Esophagus muscularis mucosa (tissue), 4 donors: Measurements from ENCODE around the gene GPC6. TPM values are rescaled to one million over a fixed set of nuclear protein-coding genes. Genes with fewer than 3 reads are reported as not detected.

ENCODE experiments used
- DNase-seq: peaks from one replicate; pipeline ENCODE4 v3.0.0-alpha.2; 2017; ENCODE audit errors: extremely low spot score
- H3K27ac ChIP-seq, 4 donors: fragments of 200-600 bp; sonication (generic); replicated peaks in 1 of 4; 1 replicate in 3 of 4; 2 replicates in 1 of 4; pipeline ENCODE4 v1.5.1; 2016 to 2019; ENCODE audit warnings: mild to moderate bottlenecking in 1 of 4
- H3K27me3 ChIP-seq, 4 donors: fragments of 200-600 bp; sonication (generic); one replicate each; pipeline versions ENCODE4 v1.5.1 to v1.6.0; 2016 to 2019
- H3K36me3 ChIP-seq, 4 donors: fragments of 200-600 bp; sonication (generic); one replicate each; pipeline ENCODE4 v1.5.1; 2016 to 2019
- H3K4me1 ChIP-seq, 4 donors: fragments of 200-600 bp; sonication (generic); one replicate each; pipeline ENCODE4 v1.5.1; 2016 to 2019
- H3K4me3 ChIP-seq, 4 donors: fragments of 200-600 bp; sonication (generic); 1 replicate in 2 of 4; 2 replicates in 2 of 4; pipeline ENCODE4 v1.5.1; 2016 to 2019; ENCODE audit warnings: mild to moderate bottlenecking in 4 of 4, moderate library complexity in 1 of 4
- H3K9me3 ChIP-seq, 4 donors: fragments of 200-600 bp; sonication (generic); 1 replicate in 3 of 4; 2 replicates in 1 of 4; pipeline ENCODE4 v1.5.1; 2016 to 2019
- EP300 ChIP-seq: sonication (generic); formaldehyde crosslinking; IDR thresholded peaks from one replicate; pipeline ENCODE4 v1.6.1; 2017; ENCODE audit warnings: antibody characterized with exemption
- POLR2A ChIP-seq: fragments of 450-650 bp; IDR thresholded peaks from one replicate; pipeline ENCODE4 v1.6.1; 2017; ENCODE audit warnings: antibody characterized with exemption, moderate library complexity, mild to moderate bottlenecking, low read depth
- POLR2AphosphoS5 ChIP-seq, 2 donors: sonication (generic); formaldehyde crosslinking; IDR thresholded peaks; one replicate each; pipeline ENCODE4 v1.6.1; 2017; ENCODE audit warnings: antibody characterized with exemption in 2 of 2
- WGBS: methylation state at CpG from one replicate; pipeline ENCODE4 v1.1.5; 2018; 5-methylcytosine and 5-hydroxymethylcytosine counted together
- intact Hi-C: fragments of 100-400 bp; cut with DNase I; formaldehyde crosslinking; loops from one replicate; pipeline ENCODE4 v1.15.1; 2023
- total RNA-seq, 4 donors: library from RNA; depleted of rRNA; stranded (reverse); fragments of >200 nt; gene quantifications; one replicate each; pipeline versions ENCODE4 v1.1.0 to v1.2.1, GENCODE V29; 2016
- TF ChIP-seq, protein P1 (sequence below), 3 experiments: fragments of 200-600 bp in 2 of 3; fragments of 450-650 bp in 1 of 3; sonication (generic) in 2 of 3; IDR thresholded peaks; one replicate each; pipeline ENCODE4 v1.5.1; 2017 to 2019; ENCODE audit warnings: antibody characterized with exemption in 3 of 3, mild to moderate bottlenecking in 2 of 3, moderate library complexity in 1 of 3

GPC6 gene
- total RNA-seq, 4 donors from 2014 or later = 6.5 to 17.2 (median 13.5) TPM

DNA sequence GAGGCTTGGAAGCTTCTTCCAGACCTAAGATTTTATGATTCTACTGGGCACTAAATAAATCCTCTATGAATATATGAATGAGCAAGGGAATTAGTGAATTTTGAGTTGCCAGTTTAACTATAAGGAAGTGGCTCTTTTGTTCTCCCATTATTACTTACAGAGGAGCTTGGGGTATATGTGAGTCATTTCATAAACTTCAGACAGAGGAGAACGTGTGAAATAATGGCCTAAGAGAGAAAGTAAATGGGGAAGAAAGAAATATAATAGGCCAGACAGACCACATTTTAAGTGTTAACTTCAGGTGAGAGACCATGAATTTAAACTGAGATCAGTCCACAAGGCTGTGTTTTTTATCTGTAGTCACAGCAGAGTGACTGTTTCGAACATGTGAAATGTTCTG is 570.9 kb downstream of the GPC6 start:
- H3K9me3 ChIP-seq = no peaks in the 10 kb centered on the region
- TF ChIP-seq EP300 = no peak
- no peak for TF ChIP-seq POLR2A
- TF ChIP-seq POLR2AphosphoS5 (IDR thresholded peaks at IDR 0.05) = no peak
- TF ChIP-seq, protein P1, sequence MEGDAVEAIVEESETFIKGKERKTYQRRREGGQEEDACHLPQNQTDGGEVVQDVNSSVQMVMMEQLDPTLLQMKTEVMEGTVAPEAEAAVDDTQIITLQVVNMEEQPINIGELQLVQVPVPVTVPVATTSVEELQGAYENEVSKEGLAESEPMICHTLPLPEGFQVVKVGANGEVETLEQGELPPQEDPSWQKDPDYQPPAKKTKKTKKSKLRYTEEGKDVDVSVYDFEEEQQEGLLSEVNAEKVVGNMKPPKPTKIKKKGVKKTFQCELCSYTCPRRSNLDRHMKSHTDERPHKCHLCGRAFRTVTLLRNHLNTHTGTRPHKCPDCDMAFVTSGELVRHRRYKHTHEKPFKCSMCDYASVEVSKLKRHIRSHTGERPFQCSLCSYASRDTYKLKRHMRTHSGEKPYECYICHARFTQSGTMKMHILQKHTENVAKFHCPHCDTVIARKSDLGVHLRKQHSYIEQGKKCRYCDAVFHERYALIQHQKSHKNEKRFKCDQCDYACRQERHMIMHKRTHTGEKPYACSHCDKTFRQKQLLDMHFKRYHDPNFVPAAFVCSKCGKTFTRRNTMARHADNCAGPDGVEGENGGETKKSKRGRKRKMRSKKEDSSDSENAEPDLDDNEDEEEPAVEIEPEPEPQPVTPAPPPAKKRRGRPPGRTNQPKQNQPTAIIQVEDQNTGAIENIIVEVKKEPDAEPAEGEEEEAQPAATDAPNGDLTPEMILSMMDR (IDR thresholded peaks at IDR 0.05) = no peak
- H3K4me3 ChIP-seq = no peak overlapping the region
- intact Hi-C loops = no loop called here
- no peaks in the 10 kb centered on the region for H3K36me3 ChIP-seq
- DNase-seq = no peak
- H3K27me3 ChIP-seq = no peaks in the 10 kb centered on the region
- no peak overlapping the region for H3K27ac ChIP-seq
- 76% methylated on average over 2 of the region's 2 CpGs for WGBS
- no peaks in the 10 kb centered on the region for H3K4me1 ChIP-seq

DNA sequence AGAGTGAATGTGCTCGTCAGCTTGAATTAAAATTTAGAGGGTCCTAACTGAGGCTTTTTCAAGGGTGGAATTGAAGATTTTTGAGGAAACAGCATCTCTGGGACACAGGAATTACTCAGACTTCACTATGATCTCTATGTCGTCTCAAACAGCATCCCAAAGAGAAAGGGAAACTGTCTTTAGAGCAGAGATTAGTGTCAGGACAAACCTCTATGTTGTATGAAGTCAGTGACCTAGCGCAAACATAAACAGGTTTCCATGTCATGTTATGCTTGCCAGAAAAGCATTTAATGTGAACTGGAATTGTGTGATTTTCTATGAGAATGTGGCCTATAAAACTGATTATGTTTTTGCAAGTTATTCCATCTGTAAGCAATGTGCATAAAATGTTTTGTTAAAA is 573.7 kb downstream of the GPC6 start:
- no peaks in the 10 kb centered on the region for H3K36me3 ChIP-seq
- no peaks in the 10 kb centered on the region for H3K27me3 ChIP-seq
- H3K4me3 ChIP-seq = no peak overlapping the region
- no peaks in the 10 kb centered on the region for H3K4me1 ChIP-seq
- DNase-seq = no peak
- intact Hi-C loops = no loop called here
- 91% methylated on average over 3 of the region's 3 CpGs for WGBS
- no peaks in the 10 kb centered on the region for H3K9me3 ChIP-seq
- no peak overlapping the region for H3K27ac ChIP-seq
- no peak for TF ChIP-seq POLR2AphosphoS5 (IDR thresholded peaks at IDR 0.05)

DNA sequence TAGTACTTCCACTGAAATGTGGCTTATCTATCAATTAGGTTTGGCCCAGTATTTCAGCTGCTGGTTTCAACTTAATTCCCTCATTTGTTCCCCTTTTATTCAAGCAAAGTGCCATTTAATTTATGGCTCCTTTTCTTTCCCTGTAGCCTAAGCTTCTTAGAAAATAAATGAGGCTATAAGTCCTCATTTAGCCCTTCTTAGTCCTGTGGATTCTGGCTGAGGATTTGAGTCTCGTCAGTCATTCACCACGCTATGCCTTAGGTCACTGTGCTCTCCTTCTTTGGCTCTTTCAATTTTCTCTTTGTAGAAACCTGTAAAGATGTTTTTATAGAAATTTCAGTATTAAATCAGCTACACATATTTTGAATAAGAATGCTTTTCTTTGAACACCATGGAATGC is 579.1 kb downstream of the GPC6 start:
- no peaks in the 10 kb centered on the region for H3K4me1 ChIP-seq
- no peak overlapping the region for H3K27ac ChIP-seq
- no peak overlapping the region for H3K4me3 ChIP-seq
- TF ChIP-seq, protein P1 (IDR thresholded peaks at IDR 0.05) = no peak
- no peak for TF ChIP-seq EP300
- TF ChIP-seq POLR2AphosphoS5 (IDR thresholded peaks at IDR 0.05) = no peak
- TF ChIP-seq POLR2A = no peak
- WGBS = 93% methylated on average over 2 of the region's 2 CpGs
- intact Hi-C loops = no loop called here
- no peaks in the 10 kb centered on the region for H3K27me3 ChIP-seq
- no peaks in the 10 kb centered on the region for H3K9me3 ChIP-seq
- H3K36me3 ChIP-seq = no peaks in the 10 kb centered on the region
- DNase-seq = no peak

DNA sequence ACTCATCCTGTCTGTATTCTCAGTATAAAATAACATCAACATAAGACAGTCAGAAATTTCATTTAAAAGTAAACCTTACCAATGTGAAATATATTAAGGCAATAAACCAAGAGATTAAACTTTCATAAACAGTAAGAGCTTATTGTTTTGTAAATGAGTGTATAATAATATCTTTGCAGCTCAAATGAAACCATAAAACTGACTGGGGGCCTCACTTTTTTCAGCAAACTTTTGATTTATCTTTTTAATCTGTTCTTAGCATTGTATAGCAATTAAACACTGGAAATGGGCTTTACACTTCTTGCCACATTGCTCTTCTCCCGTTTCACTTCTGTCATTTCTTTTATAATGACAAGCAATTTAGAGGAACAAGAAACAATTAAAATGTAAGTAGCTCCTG is 580.3 kb downstream of the GPC6 start:
- Histone ChIP-seq H3K4me3 (no peak overlapping the region), H3K4me1 (no peaks in the 10 kb centered on the region), H3K27me3 (no peaks in the 10 kb centered on the region), H3K27ac (no peak overlapping the region), H3K36me3 (no peaks in the 10 kb centered on the region), H3K9me3 (no peaks in the 10 kb centered on the region)
- no peak for TF ChIP-seq POLR2A
- no peak for TF ChIP-seq POLR2AphosphoS5 (IDR thresholded peaks at IDR 0.05)
- TF ChIP-seq, protein P1 (IDR thresholded peaks at IDR 0.05) = no peak
- TF ChIP-seq EP300 = no peak
- intact Hi-C loops = no loop called here
- DNase-seq = no peak
- WGBS = 56% methylated on average over 1 of the region's 1 CpG

DNA sequence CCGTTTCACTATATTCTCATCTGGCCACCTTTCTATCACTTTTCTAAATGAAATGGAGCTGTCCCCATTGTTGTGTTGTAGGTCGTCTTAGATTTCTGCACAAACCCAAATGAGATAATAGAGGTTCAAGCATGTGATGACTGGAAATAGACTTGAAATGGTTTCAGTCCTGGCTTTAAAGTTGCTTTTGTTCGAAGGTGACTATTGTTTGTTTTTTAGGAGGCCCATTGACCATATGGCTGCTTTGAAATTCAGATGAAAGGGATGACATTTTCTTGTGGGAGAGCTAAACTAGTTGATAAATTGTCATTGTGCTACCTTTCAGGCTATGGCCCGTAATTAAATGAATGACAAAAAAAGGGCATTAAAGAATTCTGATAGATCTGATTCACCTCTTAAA is 583.7 kb downstream of the GPC6 start:
- no peak for DNase-seq
- WGBS = 60% methylated on average over 4 of the region's 4 CpGs
- Histone ChIP-seq H3K36me3 (no peaks in the 10 kb centered on the region), H3K27me3 (no peaks in the 10 kb centered on the region), H3K9me3 (no peaks in the 10 kb centered on the region), H3K27ac (no peak overlapping the region), H3K4me3 (no peak overlapping the region), H3K4me1 (no peaks in the 10 kb centered on the region)
- TF ChIP-seq POLR2AphosphoS5 (IDR thresholded peaks at IDR 0.05) (no peak), EP300 (no peak), POLR2A (no peak)
- TF ChIP-seq, protein P1 (IDR thresholded peaks at IDR 0.05) = no peak
- intact Hi-C loops = no loop called here
